Measurements from ENCODE around the gene KIAA0513.
"Not testable (repeated sequence)": the region's sequence is repeated elsewhere in the genome, so short reads cannot be mapped to it uniquely, and the experiment has no call there.

Gene KIAA0513

DNA sequence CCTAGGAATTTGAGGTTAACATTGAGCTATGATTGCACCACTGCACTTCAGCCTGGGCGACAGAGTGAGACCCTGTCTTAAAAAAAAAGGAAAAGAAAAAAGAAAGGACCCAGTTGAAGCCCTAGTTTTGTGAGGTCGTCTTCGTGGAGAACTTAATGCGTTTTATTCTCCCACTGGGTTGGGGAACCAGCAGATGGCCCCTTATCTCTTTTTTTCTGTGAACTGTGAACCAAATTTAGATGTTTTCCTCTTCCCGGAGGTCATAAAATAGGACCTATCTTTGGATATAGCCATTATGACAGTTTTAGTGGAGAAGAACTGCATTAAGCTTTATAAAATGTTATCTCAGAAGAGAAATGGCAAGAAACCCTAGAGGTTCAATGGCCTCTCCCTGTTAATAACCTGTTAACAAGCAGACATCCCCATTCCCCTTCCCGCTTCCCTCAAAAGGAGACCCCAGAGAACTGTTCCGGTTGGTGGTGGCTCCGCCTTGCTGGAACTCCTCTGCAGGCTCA, 23.5 kb downstream of the KIAA0513 start:
- DNase-seq, result no peak

DNA sequence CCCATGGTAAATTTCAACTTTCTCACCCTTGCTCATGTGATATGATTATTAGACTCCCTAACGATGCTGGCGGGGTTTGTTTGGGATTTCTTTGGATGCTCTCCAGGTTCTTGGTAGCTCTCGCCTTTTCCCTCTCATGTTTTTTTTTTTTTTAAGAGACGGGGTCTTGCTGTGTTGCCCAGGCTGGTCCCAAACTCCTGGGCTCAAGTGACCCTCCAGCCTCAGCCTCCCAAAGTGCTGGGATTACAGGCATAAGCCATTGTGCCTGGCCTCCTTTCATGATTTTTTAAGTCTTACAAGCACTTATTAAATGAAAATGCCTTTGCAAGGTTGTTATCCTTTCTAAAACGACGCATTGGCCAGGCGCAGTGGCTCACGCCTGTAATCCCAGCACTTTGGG, 24.1 kb downstream of the KIAA0513 start:
- no peak for DNase-seq

DNA sequence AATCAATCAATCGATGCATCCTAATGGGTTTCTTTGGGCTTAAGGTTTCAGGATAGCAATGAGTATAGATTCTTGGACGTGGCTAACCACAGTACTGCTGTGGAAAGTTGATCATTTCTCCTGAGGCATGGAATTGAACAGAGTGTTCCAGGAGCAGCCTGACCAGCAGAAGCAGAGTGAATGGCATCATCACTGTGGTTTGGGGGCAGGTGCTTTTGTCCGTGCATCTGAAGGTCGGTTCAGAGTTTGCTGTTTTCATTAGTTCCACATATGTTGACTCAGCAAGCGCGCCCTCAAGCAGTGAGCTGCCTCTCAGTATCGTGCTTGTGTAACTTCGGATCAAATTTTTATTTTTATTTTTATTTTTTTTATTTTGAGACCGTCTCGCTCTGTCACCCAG, 24.9 kb downstream of the KIAA0513 start:
- DNase-seq, result no peak

DNA sequence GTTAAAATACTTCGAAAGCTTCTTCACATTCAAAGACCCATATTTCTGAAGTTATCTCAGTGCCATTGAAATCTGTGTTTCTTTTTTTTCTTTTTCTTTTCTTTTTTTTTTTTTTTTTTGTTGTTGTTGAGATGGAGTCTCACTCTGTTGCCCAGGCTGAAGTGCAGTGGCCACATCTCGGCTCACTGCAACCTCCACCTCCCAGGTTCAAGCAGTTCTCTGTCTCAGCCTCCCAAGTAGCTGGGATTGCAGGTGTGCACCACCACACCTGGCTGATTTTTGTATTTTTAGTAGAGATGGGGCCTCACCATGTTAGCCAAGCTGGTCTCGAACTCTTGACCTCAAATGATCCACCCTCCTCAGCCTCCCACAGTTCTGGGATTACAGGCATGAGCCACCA, 26.7 kb downstream of the KIAA0513 start:
- not testable (repeated sequence) for DNase-seq

DNA sequence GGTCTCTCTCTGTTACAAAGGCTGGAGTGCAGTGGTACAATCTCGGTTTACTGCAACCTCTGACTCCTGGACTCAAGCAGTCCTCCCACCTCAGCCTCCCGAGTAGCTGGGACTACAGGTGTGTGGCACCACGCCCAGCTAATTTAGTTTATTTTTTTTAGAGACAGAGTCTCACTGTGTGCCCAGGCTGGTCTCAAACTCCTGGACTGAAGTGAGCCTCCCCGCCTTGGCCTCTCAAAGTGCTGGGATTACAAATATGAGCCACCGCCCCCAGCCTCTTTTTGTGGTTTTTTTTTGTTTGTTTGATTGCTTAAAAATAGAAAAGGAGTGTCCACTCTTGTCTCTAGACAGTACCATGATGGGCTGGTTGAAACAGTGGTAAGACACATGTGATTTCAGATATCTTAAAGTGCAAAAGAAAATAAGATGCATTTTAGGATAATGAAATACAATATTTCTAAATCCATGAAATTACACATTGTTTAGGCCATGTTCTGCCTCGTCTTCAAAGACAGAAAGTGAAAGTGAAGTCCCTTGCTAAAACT, 27.4 kb downstream of the KIAA0513 start:
- no peak for DNase-seq

DNA sequence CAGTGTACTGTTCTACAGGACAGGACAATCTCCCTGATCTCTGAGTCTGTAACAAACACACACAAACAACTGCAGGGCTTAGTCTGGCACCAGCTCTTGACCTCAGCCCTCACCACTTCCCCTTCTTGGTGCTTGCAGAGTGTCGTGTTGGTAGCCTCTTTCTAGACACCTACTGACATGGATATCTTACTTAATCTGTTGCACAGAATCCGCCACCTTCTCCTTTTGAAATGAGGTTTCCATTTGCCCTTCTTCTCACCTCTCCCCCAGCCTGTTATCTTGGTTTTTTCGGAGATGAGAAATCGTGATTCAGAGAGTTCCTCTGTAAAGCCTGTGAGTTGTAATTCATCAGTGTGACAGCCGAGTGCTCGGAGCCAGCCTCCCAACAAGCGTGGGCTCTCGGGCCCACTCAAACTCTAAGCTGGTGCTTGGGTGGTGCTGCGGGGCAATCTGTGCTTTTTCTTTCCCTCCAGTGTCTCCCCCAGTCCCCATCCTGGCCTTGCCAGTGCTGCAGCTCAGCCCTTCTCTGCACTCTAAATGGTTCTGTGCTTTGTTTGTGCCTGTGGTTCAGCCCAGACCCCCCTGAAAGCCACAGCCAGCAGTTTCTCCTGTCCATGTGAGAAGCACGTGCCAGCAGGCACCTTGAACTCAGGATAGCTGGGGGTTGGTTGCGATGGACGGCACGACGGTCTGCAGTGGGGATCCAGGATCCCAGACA, 28.1 kb downstream of the KIAA0513 start:
- DNase-seq, result no peak

DNA sequence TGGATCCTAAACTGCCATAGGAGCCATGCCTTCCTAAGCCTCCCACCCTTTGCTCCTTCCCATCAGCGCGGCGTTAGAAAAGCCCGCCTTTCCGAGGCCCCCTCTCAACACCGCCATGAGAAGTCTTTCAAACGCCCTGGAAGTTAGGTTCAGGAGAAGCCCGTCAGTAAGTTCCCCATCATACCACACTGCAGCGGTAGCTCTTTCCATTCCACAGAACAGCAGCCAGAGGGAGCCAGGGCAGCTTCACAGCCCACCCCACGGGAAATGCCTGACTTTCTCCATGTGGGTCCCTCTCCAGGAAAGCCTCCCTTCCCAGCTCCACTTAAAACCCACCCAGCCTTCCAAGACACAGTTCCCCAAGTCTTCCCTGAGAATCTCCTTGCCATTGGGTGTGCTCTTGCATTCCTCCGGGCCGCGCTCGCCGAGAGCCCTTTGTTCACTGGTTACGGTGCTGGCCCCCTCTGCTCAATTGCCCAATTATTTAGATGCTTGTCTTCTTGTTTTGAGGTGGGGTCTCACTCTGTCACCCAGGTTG, 28.7 kb downstream of the KIAA0513 start:
- no peak for DNase-seq

DNA sequence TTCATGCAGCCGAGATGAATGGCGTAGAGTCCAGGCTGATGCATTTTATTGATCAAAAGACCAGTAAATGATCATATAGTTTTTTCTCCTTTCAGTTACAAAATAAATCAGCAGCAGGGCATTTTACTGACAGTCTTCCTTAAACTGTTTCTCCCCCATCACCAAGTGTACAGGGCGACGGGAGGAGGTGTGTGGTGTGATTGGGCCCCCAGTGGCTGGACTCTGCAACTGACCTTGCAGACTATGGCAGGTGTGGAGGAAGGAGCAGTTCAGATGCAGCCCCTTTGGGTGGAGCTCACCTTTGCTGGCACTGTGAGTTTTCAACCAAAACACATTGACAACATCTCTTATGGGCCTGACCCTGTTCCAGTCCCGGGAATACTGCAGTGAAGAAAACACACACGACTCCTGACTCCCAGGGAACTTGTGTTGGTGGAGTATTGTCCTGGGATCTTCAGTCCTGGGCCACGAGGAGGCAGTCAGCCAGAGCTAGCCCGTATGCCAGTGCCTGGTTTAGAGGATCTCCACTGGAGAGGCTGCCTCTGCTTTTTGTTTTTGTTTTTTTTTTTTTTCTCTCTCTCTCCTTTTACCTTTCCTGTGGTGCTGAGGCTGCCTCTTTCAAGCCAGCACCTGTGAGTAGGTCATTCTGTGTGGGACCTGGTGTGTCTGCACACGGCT, 29.8 kb downstream of the KIAA0513 start:
- DNase-seq, result peak; percentile 56

DNA sequence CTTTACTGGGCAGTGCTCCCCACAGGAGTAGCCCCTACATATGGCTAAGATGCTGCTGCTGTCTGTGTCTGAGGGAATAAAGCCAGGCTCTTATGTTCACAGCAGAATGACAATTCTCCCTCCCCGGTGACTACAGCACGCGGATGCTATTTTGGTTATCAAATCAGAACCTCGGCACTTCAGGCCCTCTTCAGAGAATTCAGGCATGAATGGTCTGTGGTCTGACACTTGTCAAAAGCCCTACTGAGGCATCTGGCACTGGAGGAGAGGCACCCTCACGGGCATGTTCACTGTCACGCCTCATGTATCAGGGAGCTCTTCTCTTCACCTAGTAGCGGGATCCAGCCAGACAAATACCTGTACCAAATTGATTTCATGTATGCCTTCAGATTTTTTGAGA, 30.4 kb downstream of the KIAA0513 start:
- no peak for DNase-seq

DNA sequence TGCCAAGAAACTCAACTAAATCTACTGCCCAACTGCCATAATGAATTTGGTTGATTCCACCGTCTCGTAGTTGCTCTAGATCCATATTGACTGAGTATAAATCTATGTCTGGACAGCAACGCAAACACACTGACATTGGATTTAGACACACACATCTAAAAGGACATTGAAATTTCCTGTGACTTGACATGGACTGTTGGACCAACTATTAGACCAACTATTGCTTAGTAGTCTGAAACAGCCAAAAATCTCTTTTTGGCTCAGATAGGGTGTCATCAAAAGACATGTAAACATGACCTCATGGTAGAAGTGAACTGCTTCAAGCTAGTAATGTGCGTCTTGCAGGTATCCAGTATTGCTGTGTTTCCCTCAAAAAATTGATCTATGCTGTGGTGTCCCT, 31.3 kb downstream of the KIAA0513 start:
- DNase-seq, result no peak

DNA sequence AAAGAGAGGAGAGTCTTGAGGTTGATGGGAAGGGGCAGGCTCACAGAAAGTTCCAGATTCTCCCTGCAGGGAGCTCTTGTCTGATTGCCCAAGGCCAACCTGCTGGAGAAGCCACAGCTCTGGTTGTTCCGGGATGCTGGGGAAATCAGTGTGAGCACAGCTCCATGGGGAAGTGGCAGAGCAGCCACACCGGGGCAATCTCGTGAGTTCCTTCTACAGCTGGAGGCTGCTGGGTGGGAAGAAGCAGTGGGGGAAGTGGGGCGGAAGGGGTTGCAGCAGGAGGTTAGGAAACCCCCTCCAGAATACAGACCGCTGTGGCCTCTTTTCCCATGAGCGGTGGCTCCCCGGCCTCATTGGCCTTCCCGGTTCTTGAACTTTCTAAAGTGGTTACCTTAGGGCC, 34.0 kb downstream of the KIAA0513 start:
- DNase-seq, result no peak

DNA sequence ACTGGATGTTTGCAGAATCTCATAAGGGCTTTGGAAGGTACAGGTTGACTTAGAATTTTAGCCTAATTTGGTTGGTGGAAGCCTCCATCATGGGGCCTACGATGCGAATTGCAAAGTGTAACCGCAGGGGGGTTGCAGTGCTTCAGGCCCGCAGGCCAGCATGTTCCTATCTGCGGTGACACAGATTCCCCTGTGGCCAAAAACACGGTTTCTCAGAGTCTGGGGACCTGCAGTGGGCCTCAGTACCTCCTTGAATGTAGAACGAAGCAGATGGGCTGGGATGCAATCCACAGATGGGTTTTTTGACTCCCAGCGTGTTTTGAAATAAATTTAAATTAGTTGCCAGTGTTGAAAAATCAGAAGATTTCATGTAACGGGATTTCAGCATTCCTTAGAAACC, 34.7 kb downstream of the KIAA0513 start:
- no peak for DNase-seq

DNA sequence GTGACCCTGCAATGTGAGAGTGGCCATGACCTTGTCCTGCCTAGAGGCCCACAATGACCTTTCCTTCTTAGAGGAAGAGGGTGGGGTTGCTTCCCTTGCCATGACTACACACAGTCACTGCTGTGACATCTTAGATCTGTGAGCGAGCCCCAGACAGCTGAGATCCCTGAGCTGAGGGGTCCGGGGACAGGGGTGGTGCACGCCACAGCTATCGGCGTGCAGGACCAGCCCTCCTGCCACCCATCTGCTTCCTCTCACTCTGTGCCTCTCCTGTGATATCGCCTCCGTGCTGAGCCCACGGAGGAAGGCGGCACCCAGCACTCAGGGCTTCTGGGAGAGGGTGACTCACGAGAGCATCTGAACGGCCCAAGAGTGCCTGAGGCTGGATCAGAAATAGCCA, 35.2 kb downstream of the KIAA0513 start:
- no peak for DNase-seq

DNA sequence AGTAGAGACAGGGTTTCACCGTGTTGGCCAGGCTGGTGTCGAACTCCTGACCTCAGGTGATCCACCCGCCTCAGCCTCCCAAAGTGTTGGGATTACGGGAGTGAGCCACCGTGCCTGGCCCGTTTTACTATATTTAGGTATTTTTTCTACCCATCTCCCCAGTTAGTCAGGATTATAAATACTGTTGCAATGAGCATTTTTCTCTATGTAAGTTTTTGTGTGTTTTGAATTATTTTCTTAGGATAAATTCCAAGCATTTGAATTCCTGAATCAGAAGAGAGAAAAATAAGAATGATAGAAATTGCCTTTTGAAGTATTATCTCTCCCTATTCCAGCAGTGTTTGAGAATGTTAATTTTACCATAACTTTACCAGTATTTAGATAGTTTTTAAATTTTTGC, 36.6 kb downstream of the KIAA0513 start:
- DNase-seq, result no peak

DNA sequence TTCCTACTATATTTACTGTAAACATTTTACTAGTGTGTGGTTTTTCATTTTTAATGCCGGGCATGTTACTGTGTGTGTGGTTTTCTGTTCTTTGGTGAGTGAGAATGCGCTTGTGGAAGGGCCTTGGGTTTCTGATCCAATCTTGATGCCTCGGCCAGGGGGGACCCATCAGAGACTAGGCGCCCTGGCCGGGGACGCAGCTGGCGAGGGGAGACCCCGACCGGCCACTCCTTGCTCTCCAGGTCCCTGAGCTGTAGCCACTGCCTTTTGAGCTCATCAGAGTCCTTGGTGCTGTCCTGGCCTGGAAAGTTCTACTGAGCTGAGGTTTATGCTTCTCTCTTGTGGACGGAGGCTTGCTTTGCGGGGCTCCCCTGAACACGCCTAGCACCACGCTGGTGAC, 37.5 kb downstream of the KIAA0513 start:
- no peak for DNase-seq

DNA sequence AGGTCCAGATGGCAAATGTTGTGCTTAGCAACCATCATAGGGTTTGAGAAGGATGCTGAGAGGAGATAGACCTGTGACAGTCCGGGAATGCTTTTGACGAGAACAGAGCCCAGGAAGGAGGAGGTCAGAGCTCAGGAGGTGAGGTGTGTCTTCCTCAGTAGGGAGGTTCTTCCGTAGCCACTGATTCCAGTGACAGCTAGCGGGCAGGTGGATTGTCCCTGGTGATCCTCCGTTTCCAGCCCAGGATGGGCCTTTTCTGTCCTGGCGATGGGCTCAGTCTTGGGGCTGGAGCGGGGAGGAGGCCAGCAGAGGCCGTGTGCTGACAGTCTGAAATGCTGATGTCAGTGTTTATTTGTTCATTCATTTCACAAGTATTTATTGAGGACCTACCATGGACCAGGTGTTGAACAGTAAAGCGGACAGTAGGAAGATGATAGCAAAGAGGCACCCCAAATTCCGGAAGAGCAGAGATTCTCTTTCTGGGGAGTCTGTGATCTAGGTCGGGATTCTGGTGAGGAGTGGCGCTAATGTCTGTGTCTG, 38.8 kb downstream of the KIAA0513 start:
- DNase-seq, result no peak

DNA sequence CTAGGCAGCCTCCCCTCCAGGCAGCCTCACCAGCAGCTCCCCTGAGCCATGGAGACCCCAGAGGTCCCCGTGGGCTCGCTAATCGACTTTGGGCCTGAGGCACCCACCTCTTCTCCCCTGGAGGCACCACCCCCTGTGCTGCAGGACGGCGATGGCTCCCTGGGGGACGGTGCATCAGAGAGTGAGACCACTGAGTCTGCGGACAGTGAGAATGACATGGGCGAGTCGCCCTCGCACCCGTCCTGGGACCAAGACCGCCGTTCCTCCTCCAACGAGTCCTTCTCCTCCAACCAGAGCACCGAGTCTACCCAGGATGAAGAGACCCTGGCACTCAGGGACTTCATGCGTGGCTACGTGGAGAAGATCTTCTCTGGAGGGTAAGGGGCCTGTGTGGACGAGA, 39.4 kb downstream of the KIAA0513 start:
- DNase-seq, result no peak

DNA sequence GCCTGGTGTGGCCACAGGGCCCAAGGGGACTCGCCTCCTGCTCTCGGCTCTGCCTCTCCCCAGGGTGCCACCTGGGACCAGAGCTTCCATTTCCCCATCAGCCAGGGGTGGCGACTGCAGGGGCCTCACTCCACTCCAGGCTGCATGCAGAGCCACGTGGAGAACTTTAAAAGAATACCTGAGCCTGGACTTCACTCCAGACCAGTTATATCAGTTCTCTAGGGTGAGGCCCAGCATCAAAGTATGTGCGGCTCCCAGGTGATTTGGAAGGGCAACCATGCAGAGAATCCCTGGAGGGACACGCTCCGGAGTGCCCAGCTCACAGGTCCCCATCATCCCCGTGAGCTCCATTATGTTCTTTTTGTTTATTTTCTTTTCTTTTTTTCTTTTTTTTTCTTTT, 39.8 kb downstream of the KIAA0513 start:
- no peak for DNase-seq

DNA sequence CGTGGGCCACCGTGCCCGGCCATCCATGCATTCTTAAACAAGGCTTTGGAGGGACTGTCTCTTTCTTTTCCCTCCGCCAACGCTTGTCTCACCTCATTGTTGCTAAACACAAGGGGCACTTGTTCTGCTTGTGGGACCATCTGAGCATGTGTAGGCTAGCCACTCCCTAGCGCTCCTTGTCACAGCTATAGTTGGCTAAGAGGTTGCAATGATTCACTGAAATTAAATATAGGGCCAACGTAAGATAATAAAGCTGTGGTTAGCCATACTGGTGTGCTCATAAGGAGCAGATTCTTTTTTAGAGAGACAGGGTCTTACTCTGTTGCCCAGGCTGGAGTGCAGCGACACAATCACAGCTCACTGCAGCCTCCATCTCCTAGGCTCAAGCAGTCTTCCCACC, 41.2 kb downstream of the KIAA0513 start:
- DNase-seq, result no peak

DNA sequence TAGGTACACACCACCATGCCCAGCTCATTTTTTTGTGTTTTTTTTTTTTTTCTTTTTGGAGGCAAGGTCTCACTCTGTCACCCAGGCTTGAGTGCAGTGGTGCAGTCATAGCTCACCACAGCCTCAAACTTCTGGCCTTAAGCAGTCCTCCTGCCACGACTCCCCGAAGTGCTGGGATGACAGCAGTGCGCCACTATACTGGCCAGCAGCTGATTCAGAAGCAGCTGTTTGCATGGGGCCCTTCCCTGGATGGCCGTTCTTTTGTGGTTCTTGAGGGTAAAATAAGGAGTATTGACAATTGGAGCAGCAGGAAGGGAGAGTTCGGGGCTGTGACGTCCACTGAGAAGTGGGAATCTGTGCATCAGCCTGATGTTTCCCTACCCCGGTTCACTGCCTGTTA, 41.6 kb downstream of the KIAA0513 start:
- DNase-seq, result no peak

DNA sequence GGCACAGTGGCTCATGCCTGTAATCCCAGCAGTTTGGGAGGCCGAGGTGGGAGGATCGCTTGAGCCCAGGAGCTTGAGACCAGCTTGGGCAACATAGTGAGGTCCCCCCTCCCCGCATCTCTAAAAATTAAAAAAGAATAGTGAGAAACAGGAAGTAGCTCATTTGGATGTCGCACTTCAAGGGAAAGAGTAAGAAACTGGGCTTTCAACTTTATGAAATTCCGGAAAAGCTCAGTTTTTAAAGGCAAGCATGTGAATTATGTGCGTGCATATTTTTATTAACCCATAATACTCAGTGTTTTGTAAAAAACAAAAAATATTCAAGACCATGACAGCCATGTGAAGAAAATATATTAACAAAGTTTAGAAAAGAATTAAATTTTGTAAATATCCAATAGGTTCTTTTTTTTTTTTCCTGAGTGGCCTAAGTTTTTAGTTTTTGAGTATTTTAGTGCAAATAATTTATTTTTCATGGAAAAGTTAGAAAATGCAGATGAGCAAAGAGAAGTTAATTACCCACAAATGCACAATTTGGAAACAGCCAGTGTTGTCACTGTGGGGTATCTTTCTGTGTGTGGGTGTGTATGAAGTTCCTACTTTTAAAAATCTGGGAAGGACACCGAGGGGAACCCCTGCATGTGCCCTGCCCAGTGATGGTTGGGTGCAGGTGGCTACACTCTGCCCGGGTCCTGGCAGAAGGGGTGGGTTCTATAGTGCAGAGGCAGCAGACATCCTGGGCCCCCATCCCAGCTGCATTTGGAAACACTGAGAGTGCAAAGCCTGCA, 44.7 kb downstream of the KIAA0513 start:
- no peak for DNase-seq

DNA sequence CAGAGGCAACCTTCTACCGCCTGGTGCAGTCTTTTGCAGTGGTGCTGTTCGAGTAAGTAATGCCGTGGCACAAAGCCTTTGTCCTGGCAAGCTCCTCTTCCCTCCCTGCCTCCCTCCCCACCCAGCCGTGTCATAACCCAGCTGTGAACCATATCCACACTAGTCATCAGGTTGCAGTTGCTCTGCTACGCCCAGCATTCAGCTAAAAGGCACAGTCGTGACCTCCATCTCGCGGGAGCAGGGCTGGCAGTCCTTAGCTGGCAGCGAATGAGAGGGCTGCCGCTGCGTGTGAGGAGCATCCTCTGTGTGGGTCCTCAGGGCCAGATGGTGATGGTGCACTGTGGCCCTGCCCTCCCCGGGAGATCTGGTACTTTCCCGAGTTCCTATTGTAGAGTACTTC, 45.4 kb downstream of the KIAA0513 start:
- no peak for DNase-seq

Data from NCI-H146 (cell line).